ENCODE results near the gene MCOLN1. TPM values are rescaled to one million over a fixed set of nuclear protein-coding genes. Genes with fewer than 3 reads are reported as not detected.

MCOLN1 gene
- total and polyA plus RNA-seq, 9 donors: 6.1 to 20.4 (median 13.6) TPM

DNA sequence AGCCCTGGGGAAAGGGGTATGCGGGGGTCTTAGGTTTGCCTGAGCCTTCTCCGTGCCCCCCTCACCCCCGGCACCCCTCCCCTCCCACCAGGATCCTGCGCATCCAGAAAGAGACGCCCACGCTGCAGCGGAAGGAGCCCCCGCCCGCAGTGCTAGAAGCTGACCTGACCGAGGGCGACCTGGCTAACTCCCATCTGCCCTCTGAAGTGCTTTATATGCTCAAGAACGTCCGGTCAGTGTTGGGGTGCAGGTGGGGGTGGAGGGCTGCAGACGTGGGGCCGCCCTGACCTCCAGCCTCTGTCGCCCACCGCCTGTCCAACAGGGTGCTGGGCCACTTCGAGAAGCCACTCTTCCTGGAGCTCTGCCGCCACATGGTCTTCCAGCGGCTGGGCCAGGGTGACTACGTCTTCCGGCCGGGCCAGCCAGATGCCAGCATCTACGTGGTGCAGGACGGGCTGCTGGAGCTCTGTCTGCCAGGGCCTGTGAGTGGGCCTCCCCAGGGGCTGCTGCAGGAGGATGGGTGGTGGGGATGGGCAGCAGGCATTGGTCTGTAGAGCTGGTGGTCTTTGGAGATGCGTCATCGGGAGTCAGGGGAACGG is 17.5 kb downstream of the MCOLN1 start:
- intact Hi-C loops (cut with DNase I): loop anchor here in 3 of 4 donors (5.0 to 10.0 kb wide), 4 partner anchors 53 to 435 kb away; partner anchors contain the start of gene PEX11G (in 1 of the 3)
- Histone ChIP-seq H3K27ac (no peak overlapping the region), H3K4me1 (ENCODE audit: insufficient read depth) (no peaks in the 10 kb centered on the region), H3K4me3 (no peak overlapping the region), H3K9me3 (no peaks in the 10 kb centered on the region), H3K36me3 (no peaks in the 10 kb centered on the region), H3K27me3 (no peaks in the 10 kb centered on the region)
- TF ChIP-seq EP300 (IDR thresholded peaks at IDR 0.05) (no peak), POLR2A (IDR thresholded peaks at IDR 0.05) (no peak)
- TF ChIP-seq, protein P1, sequence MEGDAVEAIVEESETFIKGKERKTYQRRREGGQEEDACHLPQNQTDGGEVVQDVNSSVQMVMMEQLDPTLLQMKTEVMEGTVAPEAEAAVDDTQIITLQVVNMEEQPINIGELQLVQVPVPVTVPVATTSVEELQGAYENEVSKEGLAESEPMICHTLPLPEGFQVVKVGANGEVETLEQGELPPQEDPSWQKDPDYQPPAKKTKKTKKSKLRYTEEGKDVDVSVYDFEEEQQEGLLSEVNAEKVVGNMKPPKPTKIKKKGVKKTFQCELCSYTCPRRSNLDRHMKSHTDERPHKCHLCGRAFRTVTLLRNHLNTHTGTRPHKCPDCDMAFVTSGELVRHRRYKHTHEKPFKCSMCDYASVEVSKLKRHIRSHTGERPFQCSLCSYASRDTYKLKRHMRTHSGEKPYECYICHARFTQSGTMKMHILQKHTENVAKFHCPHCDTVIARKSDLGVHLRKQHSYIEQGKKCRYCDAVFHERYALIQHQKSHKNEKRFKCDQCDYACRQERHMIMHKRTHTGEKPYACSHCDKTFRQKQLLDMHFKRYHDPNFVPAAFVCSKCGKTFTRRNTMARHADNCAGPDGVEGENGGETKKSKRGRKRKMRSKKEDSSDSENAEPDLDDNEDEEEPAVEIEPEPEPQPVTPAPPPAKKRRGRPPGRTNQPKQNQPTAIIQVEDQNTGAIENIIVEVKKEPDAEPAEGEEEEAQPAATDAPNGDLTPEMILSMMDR (IDR thresholded peaks at IDR 0.05): no peak
- 91 to 92% (median 92%) methylated on average over 26 to 28 of the region's 28 CpGs for WGBS, 3 donors
- DNase-seq: peak in 2 of 5 donors; percentile 10 to 38

DNA sequence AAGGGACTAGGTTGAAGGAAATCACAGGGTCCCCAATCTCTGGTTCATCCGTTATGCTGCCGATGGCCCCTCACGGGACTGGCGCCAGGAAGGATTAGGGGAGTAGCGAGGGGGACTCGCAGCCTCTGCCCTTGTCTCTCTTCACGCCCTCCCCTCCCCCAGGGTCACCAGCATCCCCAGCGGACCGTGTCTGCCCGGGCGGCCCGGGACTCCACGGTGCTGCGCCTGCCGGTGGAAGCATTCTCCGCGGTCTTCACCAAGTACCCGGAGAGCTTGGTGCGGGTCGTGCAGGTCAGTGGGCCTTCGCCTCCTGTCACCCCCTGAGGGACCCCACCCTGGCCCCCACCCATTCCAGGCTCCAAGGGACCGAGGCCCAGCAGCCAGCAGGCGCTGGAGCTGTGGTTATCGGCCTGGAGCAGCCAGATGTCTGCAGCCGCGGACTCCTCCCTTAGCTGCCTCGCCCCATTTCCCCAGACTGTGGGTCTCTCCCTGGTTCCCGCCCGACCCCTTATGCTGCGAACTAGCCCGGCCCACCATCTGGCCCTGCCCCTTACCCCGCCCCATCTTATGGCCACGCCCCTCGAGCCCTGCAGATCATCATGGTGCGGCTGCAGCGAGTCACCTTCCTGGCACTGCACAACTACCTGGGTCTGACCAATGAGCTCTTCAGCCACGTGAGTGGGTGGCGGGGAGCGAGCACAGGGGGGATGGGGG is 18.5 kb downstream of the MCOLN1 start:
- 78% methylated on average over 38 to 39 of the region's 39 CpGs for WGBS, 3 donors
- no peaks in the 10 kb centered on the region for H3K27me3 ChIP-seq
- H3K9me3 ChIP-seq: no peaks in the 10 kb centered on the region
- intact Hi-C loops (cut with DNase I): loop anchor here in 2 of 4 donors (10.0 kb wide), 2 partner anchors 146 to 186 kb away; no protein-coding TSS in a partner anchor
- TF ChIP-seq EP300 (IDR thresholded peaks at IDR 0.05): no peak
- no peak for TF ChIP-seq POLR2A (IDR thresholded peaks at IDR 0.05)
- TF ChIP-seq, protein P1 (IDR thresholded peaks at IDR 0.05): no peak
- peak in 3 of 5 donors; percentile 10 to 42 (median 31) for DNase-seq
- H3K4me3 ChIP-seq: no peak overlapping the region
- H3K27ac ChIP-seq: no peak overlapping the region
- H3K36me3 ChIP-seq: no peaks in the 10 kb centered on the region
- H3K4me1 ChIP-seq (ENCODE audit: insufficient read depth): no peaks in the 10 kb centered on the region

DNA sequence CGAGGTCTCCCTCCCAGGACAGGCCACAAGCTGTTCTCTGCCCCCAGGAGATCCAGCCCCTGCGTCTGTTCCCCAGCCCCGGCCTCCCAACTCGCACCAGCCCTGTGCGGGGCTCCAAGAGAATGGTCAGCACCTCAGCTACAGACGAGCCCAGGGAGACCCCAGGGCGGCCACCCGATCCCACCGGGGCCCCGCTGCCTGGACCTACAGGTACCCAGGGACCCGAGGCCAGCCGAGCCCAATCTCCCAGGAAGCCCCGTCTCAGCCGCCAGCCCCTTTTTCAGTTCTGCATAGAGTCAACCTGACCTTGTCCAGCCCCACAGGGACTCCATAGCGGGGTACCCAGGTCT is 19.0 kb downstream of the MCOLN1 start:
- TF ChIP-seq, protein P1 (IDR thresholded peaks at IDR 0.05): no peak
- TF ChIP-seq POLR2A (IDR thresholded peaks at IDR 0.05): no peak
- no peak for TF ChIP-seq EP300 (IDR thresholded peaks at IDR 0.05)
- Histone ChIP-seq H3K9me3 (no peaks in the 10 kb centered on the region), H3K27ac (no peak overlapping the region), H3K27me3 (no peaks in the 10 kb centered on the region), H3K4me1 (ENCODE audit: insufficient read depth) (no peaks in the 10 kb centered on the region), H3K4me3 (no peak overlapping the region), H3K36me3 (no peaks in the 10 kb centered on the region)
- DNase-seq: peak in 2 of 5 donors; percentile 9 to 24
- intact Hi-C loops (cut with DNase I): loop anchor here in 2 of 4 donors (10.0 kb wide), 2 partner anchors 147 to 187 kb away; no protein-coding TSS in a partner anchor
- 90 to 95% (median 92%) methylated on average over 15 of the region's 15 CpGs for WGBS, 3 donors

DNA sequence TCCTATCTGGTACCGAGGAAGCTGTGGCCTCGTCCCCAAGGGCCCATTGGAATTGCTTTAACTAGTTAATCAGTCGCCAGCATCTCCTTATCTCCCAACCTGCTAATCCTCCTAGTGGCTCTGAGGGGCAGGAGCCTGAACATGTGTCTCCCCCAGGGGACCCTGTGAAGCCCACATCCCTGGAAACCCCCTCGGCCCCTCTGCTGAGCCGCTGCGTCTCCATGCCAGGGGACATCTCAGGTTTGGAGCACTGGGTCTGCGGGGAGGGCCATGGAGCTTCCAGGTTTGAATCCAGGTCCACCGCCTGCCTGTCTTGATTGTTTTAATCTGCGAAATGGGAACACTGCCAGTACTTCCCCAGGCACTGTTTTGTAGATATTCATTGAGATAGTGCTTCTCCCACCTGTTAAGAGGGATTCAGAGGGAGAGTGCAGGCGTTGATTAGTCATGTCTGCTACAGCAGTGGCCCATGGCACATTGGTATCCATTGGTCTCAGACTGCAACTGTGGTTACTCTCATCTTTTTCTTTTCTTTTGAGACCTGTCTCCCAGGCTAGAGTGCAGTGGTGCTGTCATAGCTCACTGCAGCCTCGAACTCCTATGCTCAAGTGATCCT is 19.5 kb downstream of the MCOLN1 start:
- intact Hi-C loops (cut with DNase I): loop anchor here in 2 of 4 donors (10.0 kb wide), 2 partner anchors 147 to 187 kb away; no protein-coding TSS in a partner anchor
- Histone ChIP-seq H3K36me3 (no peaks in the 10 kb centered on the region), H3K4me1 (ENCODE audit: insufficient read depth) (no peaks in the 10 kb centered on the region), H3K9me3 (no peaks in the 10 kb centered on the region), H3K27ac (no peak overlapping the region), H3K4me3 (no peak overlapping the region), H3K27me3 (no peaks in the 10 kb centered on the region)
- TF ChIP-seq EP300 (IDR thresholded peaks at IDR 0.05) (no peak), POLR2A (IDR thresholded peaks at IDR 0.05) (no peak)
- TF ChIP-seq, protein P1 (IDR thresholded peaks at IDR 0.05): no peak
- WGBS, 3 donors: 95 to 98% (median 97%) methylated on average over 11 of the region's 11 CpGs
- no peak for DNase-seq

All from ovary (tissue), 9 donors.